ENCODE measurements around the gene VAPB. TPM values are rescaled to one million over a fixed set of nuclear protein-coding genes. Genes with fewer than 3 reads are reported as not detected.

VAPB gene
- total RNA-seq, 1 donor from 2014 or later: 11.1 TPM

GRCh38 chr20:58378704-58379103 lies 10.3 kb upstream of the VAPB start:
- DNase-seq (ENCODE audit: low spot score in 2 of 2): no peak
- no peaks in the 10 kb centered on the region for H3K4me1 ChIP-seq
- H3K27me3 ChIP-seq: no peaks in the 10 kb centered on the region
- TF ChIP-seq CTCF (IDR thresholded peaks at IDR 0.05): no peak
- no peak overlapping the region for H3K27ac ChIP-seq
- no peak overlapping the region for H3K4me3 ChIP-seq
- no peaks in the 10 kb centered on the region for H3K9me3 ChIP-seq
- no peaks in the 10 kb centered on the region for H3K36me3 ChIP-seq
- intact Hi-C loops (cut with DNase I): no loop called here

GRCh38 chr20:58381627-58382026 lies 7.4 kb upstream of the VAPB start:
- Histone ChIP-seq H3K27me3 (no peaks in the 10 kb centered on the region), H3K36me3 (no peaks in the 10 kb centered on the region), H3K27ac (no peak overlapping the region), H3K9me3 (no peaks in the 10 kb centered on the region), H3K4me3 (no peak overlapping the region), H3K4me1 (no peaks in the 10 kb centered on the region)
- intact Hi-C loops (cut with DNase I): loop anchor here (10.0 kb wide), 1 partner anchor 147 kb away; no protein-coding TSS in a partner anchor
- TF ChIP-seq CTCF (IDR thresholded peaks at IDR 0.05): no peak
- no peak for DNase-seq (ENCODE audit: low spot score in 2 of 2)

GRCh38 chr20:58382096-58382495 lies 6.9 kb upstream of the VAPB start:
- Histone ChIP-seq H3K4me1 (no peaks in the 10 kb centered on the region), H3K27me3 (no peaks in the 10 kb centered on the region), H3K4me3 (no peak overlapping the region), H3K36me3 (no peaks in the 10 kb centered on the region), H3K27ac (no peak overlapping the region), H3K9me3 (no peaks in the 10 kb centered on the region)
- intact Hi-C loops (cut with DNase I): loop anchor here (10.0 kb wide), 1 partner anchor 147 kb away; no protein-coding TSS in a partner anchor
- DNase-seq (ENCODE audit: low spot score in 2 of 2): no peak
- TF ChIP-seq CTCF (IDR thresholded peaks at IDR 0.05): no peak

GRCh38 chr20:58384821-58385220 lies 4.2 kb upstream of the VAPB start:
- H3K27me3 ChIP-seq: no peaks in the 10 kb centered on the region
- H3K4me3 ChIP-seq: no peak overlapping the region
- intact Hi-C loops (cut with DNase I): loop anchor here (10.0 kb wide), 1 partner anchor 150 kb away; no protein-coding TSS in a partner anchor
- H3K4me1 ChIP-seq: no peaks in the 10 kb centered on the region
- no peaks in the 10 kb centered on the region for H3K9me3 ChIP-seq
- DNase-seq (ENCODE audit: low spot score in 2 of 2): no peak
- H3K27ac ChIP-seq: no peak overlapping the region
- TF ChIP-seq CTCF (IDR thresholded peaks at IDR 0.05): no peak
- H3K36me3 ChIP-seq: no peaks in the 10 kb centered on the region

- H3K27me3 ChIP-seq: no peaks in the 10 kb centered on the region
- H3K36me3 ChIP-seq: no peaks in the 10 kb centered on the region
- no peak overlapping the region for H3K27ac ChIP-seq
- no peak for TF ChIP-seq CTCF (IDR thresholded peaks at IDR 0.05)
- peak overlapping the region; percentile 73 to 79 for H3K4me3 ChIP-seq
- peaks cover 3 to 15% of the 10 kb centered on the region in 2 donors for H3K4me1 ChIP-seq
- intact Hi-C loops (cut with DNase I): loop anchor here (2.0 to 10.0 kb wide), 4 partner anchors 153 to 805 kb away; partner anchors contain the start of genes NPEPL1 and STX16
- no peaks in the 10 kb centered on the region for H3K9me3 ChIP-seq
- DNase-seq (ENCODE audit: low spot score in 2 of 2): no peak
Observed at GRCh38 chr20:58388028-58388601, 914 bp upstream of the VAPB start.

All from ascending aorta (tissue), 2 donors.